HEK293 (cell line): Measurements from ENCODE around the gene ATP6V0B.

Experiments used
- CTCF ChIA-PET: fragments of 350-600 bp; formaldehyde crosslinking; extraction: SDS; loops from one replicate; lab custom pipeline; 2021; ENCODE audit warnings: antibody characterized with exemption; lab: Yijun Ruan, JAX
- POLR2A ChIA-PET: fragments of 300-600 bp; formaldehyde crosslinking; extraction: SDS; loops from one replicate; lab custom pipeline; 2020; ENCODE audit warnings: antibody characterized with exemption, inconsistent platforms; lab: Yijun Ruan, JAX
- H3K27ac ChIP-seq: fragments of 200-500 bp; sonication (Bioruptor generic); 2 replicates; pipeline ENCODE4 v1.5.1; 2014; ENCODE audit warnings: low read depth, low read length, control low read depth, inconsistent platforms; ENCODE audit errors: extremely low read depth
- H3K36me3 ChIP-seq, 2 experiments: fragments of 200-500 bp in 1 of 2; sonication (Bioruptor generic) in 1 of 2; 1 replicate in 1 of 2; 2 replicates in 1 of 2; pipeline ENCODE4 v1.5.1; 2014 to 2017; ENCODE audit warnings: inconsistent platforms in 2 of 2, low read length in 2 of 2; ENCODE audit not compliant: control insufficient read depth in 2 of 2, insufficient read depth in 1 of 2
- H3K4me1 ChIP-seq: fragments of 200-500 bp; sonication (Bioruptor generic); 2 replicates; pipeline ENCODE4 v1.5.1; 2014; ENCODE audit warnings: mild to moderate bottlenecking, low read length, inconsistent platforms; ENCODE audit not compliant: control insufficient read depth, insufficient read depth
- H3K4me3 ChIP-seq: 2 replicates; pipeline ENCODE4 v1.5.1; 2011; ENCODE audit warnings: low read depth, mild to moderate bottlenecking, control low read depth, low read length, moderate library complexity
- H3K9me3 ChIP-seq: fragments of 200-500 bp; sonication (Bioruptor generic); 2 replicates; pipeline ENCODE4 v1.5.1; 2014; ENCODE audit warnings: low read depth, low read length, inconsistent platforms; ENCODE audit not compliant: control insufficient read depth, insufficient read depth
- GLIS1 ChIP-seq: fragments of 450-650 bp; formaldehyde crosslinking; IDR thresholded peaks from 2 replicates; pipeline ENCODE4 v1.5.1; 2016; ENCODE audit warnings: missing biosample characterization, missing genetic modification characterization
- MEIS1 ChIP-seq: sonication (generic); formaldehyde crosslinking; IDR thresholded peaks from 2 replicates; pipeline ENCODE4 v1.8.1; 2022; ENCODE audit warnings: missing genetic modification reagents, mild to moderate bottlenecking, borderline replicate concordance
- WT1 ChIP-seq: fragments of 450-650 bp; formaldehyde crosslinking; IDR thresholded peaks from 2 replicates; pipeline ENCODE4 v1.5.1; 2016; ENCODE audit warnings: missing biosample characterization, missing genetic modification characterization
- ZBTB44 ChIP-seq: fragments of 450-650 bp; IDR thresholded peaks from 2 replicates; pipeline ENCODE4 v1.5.1; 2018; ENCODE audit warnings: missing biosample characterization, mild to moderate bottlenecking, missing genetic modification characterization
- ZNF155 ChIP-seq: fragments of 450-650 bp; formaldehyde crosslinking; IDR thresholded peaks from 2 replicates; pipeline ENCODE4 v1.5.1; 2016; ENCODE audit warnings: missing biosample characterization, missing genetic modification characterization
- ZNF398 ChIP-seq: fragments of 450-650 bp; formaldehyde crosslinking; IDR thresholded peaks from 2 replicates; pipeline ENCODE4 v1.5.1; 2017; ENCODE audit warnings: missing biosample characterization, missing genetic modification characterization
- ZNF510 ChIP-seq: fragments of 450-650 bp; formaldehyde crosslinking; IDR thresholded peaks from 2 replicates; pipeline ENCODE4 v1.5.1; 2018; ENCODE audit warnings: mild to moderate bottlenecking, missing genetic modification characterization, missing biosample characterization; ENCODE audit not compliant: insufficient replicate concordance
- ZNF544 ChIP-seq: fragments of 450-650 bp; formaldehyde crosslinking; IDR thresholded peaks from 2 replicates; pipeline ENCODE4 v1.5.0; 2017; ENCODE audit warnings: missing biosample characterization, missing genetic modification characterization
- ZNF585B ChIP-seq: fragments of 450-650 bp; formaldehyde crosslinking; IDR thresholded peaks from 2 replicates; pipeline ENCODE4 v1.5.1; 2016; ENCODE audit warnings: missing biosample characterization, missing genetic modification characterization
- ZNF639 ChIP-seq: fragments of 450-650 bp; formaldehyde crosslinking; IDR thresholded peaks from 2 replicates; pipeline ENCODE4 v1.5.1; 2016; ENCODE audit warnings: missing biosample characterization, missing genetic modification characterization
- ZNF664 ChIP-seq: fragments of 450-650 bp; formaldehyde crosslinking; IDR thresholded peaks from 2 replicates; pipeline ENCODE4 v1.5.1; 2016; ENCODE audit warnings: missing biosample characterization, missing genetic modification characterization
- ZNF747 ChIP-seq: fragments of 450-650 bp; formaldehyde crosslinking; IDR thresholded peaks from 2 replicates; pipeline ENCODE4 v1.5.1; 2016; ENCODE audit warnings: missing biosample characterization, missing genetic modification characterization
- TF ChIP-seq, protein P1 (sequence below): fragments of 450-650 bp; formaldehyde crosslinking; IDR thresholded peaks from 2 replicates; pipeline ENCODE4 v1.5.1; 2016; ENCODE audit warnings: missing biosample characterization, missing genetic modification characterization
- TF ChIP-seq, protein P2 (sequence below): fragments of 450-650 bp; formaldehyde crosslinking; conservative IDR thresholded peaks from 2 replicates; pipeline ENCODE4 v1.5.1; 2016; ENCODE audit warnings: low read depth, missing biosample characterization, missing genetic modification characterization

ATP6V0B gene

GRCh38 chr1:43999455-43999854 is 24.7 kb downstream of the ATP6V0B start:
- ChIA-PET CTCF (interaction anchor here (0.6 to 1.5 kb wide), 3 partner anchors 49 to 756 kb away, joined by 3 to 8 read pairs (median 5); no protein-coding TSS in a partner anchor), POLR2A (no interaction called here)
- Histone ChIP-seq H3K36me3 (no peaks in the 10 kb centered on the region), H3K4me1 (no peaks in the 10 kb centered on the region), H3K27ac (no peak overlapping the region), H3K9me3 (no peaks in the 10 kb centered on the region), H3K4me3 (no peak overlapping the region)
- TF ChIP-seq ZNF639 (tag by site-specific recombination) (no peak), MEIS1 (CRISPR knock-in tag) (no peak), ZNF664 (tag by site-specific recombination) (no peak), ZNF544 (tag by site-specific recombination) (no peak), ZNF155 (tag by site-specific recombination) (no peak), ZNF398 (tag by site-specific recombination) (no peak), ZNF510 (tag by site-specific recombination) (no peak), ZBTB44 (no peak), ZNF585B (no peak), ZNF747 (no peak)
- TF ChIP-seq, protein P1, sequence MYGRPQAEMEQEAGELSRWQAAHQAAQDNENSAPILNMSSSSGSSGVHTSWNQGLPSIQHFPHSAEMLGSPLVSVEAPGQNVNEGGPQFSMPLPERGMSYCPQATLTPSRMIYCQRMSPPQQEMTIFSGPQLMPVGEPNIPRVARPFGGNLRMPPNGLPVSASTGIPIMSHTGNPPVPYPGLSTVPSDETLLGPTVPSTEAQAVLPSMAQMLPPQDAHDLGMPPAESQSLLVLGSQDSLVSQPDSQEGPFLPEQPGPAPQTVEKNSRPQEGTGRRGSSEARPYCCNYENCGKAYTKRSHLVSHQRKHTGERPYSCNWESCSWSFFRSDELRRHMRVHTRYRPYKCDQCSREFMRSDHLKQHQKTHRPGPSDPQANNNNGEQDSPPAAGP (tag by site-specific recombination), result no peak
- TF ChIP-seq, protein P2, sequence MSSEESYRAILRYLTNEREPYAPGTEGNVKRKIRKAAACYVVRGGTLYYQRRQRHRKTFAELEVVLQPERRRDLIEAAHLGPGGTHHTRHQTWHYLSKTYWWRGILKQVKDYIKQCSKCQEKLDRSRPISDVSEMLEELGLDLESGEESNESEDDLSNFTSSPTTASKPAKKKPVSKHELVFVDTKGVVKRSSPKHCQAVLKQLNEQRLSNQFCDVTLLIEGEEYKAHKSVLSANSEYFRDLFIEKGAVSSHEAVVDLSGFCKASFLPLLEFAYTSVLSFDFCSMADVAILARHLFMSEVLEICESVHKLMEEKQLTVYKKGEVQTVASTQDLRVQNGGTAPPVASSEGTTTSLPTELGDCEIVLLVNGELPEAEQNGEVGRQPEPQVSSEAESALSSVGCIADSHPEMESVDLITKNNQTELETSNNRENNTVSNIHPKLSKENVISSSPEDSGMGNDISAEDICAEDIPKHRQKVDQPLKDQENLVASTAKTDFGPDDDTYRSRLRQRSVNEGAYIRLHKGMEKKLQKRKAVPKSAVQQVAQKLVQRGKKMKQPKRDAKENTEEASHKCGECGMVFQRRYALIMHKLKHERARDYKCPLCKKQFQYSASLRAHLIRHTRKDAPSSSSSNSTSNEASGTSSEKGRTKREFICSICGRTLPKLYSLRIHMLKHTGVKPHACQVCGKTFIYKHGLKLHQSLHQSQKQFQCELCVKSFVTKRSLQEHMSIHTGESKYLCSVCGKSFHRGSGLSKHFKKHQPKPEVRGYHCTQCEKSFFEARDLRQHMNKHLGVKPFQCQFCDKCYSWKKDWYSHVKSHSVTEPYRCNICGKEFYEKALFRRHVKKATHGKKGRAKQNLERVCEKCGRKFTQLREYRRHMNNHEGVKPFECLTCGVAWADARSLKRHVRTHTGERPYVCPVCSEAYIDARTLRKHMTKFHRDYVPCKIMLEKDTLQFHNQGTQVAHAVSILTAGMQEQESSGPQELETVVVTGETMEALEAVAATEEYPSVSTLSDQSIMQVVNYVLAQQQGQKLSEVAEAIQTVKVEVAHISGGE, result no peak

GRCh38 chr1:44000122-44000665 is 25.4 kb downstream of the ATP6V0B start:
- TF ChIP-seq WT1 (tag by site-specific recombination) (no peak), GLIS1 (tag by site-specific recombination) (0 out of 2 replicates have a peak, but pooled peaks have one; percentile 6)
- H3K27ac ChIP-seq, result no peak overlapping the region
- POLR2A ChIA-PET, result no interaction called here
- H3K4me3 ChIP-seq, result no peak overlapping the region
- CTCF ChIA-PET, result interaction anchor here (0.6 to 2.1 kb wide), 6 partner anchors 16 to 485 kb away, joined by 3 to 10 read pairs (median 4); no protein-coding TSS in a partner anchor
- H3K4me1 ChIP-seq, result no peaks in the 10 kb centered on the region
- H3K9me3 ChIP-seq, result no peaks in the 10 kb centered on the region
- H3K36me3 ChIP-seq, result no peaks in the 10 kb centered on the region
